Inferior parietal cortex (tissue), 1 donor: ENCODE measurements around the gene DONSON.
"Not testable (repeated sequence)": the region's sequence is repeated elsewhere in the genome, so short reads cannot be mapped to it uniquely, and the experiment has no call there.

ENCODE experiments used
- DNase-seq: peaks from one replicate; pipeline ENCODE4 v3.0.0-alpha.2; 2016; ENCODE audit errors: extremely low spot score

The DONSON gene, protein sequence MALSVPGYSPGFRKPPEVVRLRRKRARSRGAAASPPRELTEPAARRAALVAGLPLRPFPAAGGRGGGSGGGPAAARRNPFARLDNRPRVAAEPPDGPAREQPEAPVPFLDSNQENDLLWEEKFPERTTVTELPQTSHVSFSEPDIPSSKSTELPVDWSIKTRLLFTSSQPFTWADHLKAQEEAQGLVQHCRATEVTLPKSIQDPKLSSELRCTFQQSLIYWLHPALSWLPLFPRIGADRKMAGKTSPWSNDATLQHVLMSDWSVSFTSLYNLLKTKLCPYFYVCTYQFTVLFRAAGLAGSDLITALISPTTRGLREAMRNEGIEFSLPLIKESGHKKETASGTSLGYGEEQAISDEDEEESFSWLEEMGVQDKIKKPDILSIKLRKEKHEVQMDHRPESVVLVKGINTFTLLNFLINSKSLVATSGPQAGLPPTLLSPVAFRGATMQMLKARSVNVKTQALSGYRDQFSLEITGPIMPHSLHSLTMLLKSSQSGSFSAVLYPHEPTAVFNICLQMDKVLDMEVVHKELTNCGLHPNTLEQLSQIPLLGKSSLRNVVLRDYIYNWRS

DNA sequence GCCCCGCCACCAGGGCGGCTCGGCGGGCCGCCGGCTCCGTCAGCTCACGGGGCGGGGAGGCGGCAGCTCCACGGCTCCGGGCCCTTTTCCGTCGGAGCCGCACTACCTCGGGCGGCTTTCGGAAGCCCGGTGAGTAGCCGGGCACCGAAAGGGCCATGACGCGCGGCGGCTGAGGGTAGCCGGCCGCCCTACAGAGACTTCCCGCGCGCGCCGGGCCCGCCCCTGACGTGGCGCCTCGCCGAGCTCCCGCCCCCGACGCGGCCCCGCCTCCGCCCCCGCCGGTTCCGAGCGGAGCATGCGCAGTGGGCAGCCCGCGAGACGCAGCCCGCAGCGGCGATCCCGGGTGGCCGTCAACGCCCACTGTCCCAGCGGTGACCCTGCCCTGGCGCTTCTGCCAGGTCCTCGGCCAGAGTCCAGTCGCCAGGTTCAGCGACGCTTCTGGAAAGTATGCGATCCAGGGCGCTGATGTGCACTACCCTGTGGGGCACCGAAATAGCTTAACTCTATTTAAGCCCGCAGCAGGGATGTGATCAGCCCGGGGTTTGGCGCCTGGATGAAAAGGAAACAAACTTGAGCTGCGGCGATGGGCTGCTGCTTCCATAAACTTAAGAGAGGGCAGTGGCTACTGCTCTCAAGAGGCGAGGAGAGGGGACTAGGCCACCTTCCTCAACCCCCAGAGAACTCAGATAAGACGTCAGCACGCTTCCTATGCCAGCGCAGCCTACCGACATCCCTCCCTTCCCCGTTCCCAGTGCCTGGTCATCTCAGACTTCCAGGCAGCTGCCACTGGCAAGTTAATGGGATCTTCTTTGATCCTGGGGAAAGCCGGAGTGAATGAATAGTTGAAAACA is at the start of gene DONSON:
Gene DONSON (minus strand): TSS at position 200 of the 851 bp plus-strand sequence. CDS start 43 bp downstream, at position 157.
- DNase-seq: peak; percentile 86

DNA sequence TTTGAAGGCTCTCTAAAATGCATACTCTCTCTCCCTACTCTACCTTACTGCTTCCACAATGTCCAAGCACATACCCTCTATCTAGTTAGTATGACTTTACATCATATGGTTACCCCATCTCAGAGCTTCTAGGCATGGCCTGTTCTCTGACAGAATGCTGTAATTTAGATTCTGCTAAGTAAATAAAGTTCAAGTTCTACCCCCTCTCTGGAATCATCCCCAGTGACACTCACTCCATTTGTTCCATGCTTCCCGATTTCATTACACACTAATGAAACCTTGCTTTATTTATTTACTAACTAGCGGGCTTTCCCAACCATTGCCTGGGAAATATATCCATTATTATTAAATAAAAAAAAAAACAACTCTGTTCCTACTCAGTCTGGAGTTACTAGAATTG is 45.8 kb upstream of the DONSON start:
- no peak for DNase-seq

DNA sequence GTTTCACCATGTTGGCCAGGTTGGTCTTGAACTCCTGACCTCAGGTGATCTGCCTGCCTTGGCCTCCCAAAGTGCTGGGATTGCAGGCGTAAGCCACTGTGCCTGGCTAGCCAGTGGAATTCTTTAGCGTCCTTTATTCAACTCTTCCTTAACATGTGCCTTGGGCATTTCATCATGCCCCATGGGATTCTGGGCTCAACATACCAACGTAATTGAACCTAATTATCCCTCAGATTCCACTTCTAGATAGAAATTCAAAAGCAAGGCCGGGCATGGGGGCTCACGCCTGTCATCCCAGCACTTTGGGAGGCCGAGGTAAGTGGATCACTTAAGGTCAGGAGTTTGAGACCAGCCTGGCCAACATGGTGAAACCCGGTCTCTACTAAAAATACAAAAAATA is 37.7 kb upstream of the DONSON start:
- not testable (repeated sequence) for DNase-seq

DNA sequence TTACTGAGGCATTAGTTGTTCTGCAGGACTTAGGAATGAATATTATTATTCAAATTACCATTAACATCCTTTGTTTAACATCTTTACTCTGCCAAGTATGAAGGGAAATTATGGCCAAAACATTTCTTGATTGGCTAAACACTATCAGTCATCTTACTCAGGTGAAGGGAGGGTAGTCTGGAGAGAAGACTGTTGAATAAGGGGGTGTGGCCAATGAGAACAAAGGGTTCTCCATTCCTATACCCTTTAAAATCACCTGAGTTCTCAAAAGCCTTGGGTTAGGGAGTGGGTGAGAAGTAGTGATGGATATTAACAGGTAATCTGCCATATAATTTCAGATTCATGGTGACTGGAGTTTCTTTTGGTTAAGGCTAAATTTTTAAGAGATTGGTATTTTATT is 33.8 kb upstream of the DONSON start:
- no peak for DNase-seq

DNA sequence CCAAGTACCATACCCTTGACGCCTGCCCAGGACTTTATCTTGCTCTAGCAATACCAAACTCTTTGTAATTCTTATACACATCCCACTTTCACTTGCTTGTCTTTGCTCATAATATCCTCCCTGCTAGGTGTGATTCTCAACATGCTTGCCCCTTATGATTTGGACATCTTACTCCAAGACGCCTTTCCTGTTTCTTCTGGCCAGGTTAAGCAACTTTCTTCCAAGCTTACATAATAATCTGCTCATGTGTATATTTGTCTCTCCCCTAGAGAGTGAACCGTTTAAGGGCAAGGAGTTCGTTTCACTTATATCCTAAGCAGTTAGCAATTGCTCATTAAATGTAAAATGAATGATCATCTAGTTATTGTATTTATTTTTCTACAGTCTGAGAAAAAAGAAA is 31.2 kb upstream of the DONSON start:
- no peak for DNase-seq

DNA sequence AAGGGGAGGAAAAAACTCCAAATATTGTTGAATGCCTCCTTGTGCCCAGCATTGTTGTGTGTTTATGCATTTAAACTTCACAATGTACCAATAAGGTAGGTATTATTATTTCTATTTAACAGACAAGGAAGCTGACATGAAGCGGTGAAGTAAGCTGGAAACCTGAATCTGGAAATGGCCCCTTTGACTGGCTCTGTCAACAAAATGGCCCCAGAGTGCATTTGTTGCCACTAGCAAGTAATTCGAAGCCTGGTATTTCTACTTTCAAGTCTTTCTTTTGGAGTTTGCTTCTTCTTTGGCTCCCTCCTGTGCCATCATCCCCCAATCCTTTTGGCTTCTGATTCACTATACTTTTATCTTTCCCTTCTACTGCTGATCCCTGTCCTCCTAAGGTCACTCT is 29.9 kb upstream of the DONSON start:
- no peak for DNase-seq

DNA sequence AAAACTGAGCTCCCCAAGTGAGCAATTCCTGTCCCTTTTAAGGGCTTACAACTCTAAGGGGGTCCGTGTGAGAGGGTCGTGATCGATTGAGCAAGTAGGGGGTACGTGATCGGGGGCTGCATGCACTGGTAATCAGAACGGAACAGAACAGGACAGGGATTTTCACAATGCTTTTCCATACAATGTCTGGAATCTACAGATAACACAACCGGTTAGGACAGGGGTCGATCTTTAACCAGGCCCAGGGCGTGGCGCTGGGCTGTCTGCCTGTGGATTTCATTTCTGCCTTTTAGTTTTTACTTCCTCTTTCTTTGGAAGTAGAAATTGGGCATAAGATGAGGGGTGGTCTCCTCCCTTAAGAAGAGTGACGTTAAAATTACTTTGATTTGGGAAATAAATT is 29.1 kb upstream of the DONSON start:
- not testable (repeated sequence) for DNase-seq

DNA sequence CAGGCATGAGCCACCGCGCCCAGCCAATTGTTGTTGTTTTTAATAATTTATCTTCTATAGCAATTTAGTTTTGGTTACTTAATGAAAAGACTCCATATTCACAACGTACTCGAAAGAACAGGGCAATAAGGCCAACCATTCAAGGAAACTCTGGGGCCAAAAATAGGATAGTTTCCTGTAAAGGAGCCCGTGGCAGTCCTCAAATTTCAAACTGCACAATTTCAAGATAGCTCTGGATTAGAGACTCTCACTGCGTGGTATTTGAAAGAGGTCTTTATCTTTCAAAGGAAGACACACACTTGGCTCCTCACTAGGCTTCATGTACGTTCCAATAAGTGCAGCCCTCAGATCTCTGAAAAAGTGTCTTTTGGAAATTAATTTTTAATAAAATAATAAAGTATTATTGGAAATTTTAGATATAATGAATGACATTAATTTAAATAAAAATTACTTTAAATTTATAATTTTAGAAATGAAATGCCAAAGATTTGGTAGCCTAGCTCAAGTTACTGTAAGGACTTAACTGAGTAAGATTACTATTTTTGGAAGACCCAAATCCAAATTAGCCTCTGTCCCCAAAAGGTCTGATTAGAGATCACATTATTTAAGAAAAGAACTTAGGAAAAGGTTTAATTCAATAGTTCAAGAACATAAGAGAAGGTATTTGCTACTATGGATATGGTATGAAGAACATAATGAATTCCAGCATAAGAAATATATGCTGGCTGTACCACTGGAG is 22.7 kb upstream of the DONSON start:
- DNase-seq: no peak

DNA sequence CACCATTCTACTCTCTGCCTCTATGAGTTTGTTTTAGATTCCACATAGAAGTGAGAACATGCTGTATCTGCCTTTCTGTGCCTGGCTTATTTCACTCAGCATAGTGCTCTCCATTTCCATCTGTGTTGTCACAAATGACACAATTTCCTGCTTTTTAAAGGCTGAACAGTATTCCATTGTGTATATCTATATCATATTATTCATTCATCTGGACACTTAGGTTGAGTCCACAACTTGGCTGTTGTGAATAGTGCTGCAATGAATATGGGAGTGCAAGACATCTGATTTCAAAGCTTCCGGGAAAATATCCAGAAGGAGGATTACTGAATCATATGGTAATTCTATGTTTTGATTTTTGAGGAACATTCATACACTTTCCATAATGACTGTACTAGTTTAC is 20.1 kb upstream of the DONSON start:
- DNase-seq: no peak

DNA sequence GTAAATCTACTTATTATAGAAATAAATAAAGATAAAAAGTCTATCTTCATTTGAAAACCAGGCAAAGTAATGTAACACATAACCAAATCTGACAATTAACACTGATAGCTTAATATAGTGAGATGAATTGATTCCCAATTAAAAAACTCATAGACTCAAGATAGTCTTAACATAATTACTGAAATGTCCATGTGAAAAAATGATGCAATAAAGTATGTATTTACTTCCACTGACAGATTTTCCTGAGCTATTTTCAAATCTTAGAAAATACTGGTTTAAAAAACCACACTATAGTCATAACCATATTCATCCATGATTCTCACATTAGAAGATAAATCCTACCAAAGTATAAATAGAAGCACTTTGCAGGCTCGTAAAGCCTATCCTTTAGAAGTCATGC is 9.6 kb upstream of the DONSON start:
- DNase-seq: no peak

DNA sequence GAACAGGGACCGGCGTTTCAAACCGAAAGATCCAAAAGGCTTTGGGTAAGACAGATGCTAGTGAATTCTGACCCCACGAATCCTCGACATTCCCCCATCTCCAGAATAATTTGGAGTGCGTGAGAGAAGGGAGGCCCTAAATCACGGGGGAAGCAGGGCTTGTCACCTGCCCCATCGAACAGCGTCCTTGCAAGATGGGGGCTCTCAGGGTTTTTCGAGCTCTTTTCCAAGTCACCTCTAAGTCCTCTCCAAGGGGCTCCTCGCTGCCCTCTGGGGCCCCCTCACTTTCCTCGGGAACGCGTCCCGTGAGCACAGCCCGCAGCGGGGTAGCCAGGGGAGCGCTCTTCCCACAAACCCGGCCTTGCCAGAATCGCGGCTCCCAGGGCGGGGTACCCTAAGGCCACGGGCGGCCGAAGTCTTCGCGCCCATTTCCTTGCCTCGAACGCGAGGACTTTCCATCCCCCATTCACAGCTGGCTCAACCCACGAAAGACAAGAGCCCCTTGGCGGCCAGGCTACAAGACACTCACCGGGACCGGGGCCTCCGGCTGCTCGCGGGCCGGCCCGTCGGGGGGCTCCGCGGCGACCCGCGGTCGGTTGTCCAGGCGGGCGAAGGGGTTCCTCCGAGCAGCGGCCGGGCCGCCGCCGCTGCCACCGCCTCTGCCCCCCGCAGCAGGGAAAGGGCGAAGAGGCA is 546 bp downstream of the DONSON start:
- peak; percentile 21 for DNase-seq

DNA sequence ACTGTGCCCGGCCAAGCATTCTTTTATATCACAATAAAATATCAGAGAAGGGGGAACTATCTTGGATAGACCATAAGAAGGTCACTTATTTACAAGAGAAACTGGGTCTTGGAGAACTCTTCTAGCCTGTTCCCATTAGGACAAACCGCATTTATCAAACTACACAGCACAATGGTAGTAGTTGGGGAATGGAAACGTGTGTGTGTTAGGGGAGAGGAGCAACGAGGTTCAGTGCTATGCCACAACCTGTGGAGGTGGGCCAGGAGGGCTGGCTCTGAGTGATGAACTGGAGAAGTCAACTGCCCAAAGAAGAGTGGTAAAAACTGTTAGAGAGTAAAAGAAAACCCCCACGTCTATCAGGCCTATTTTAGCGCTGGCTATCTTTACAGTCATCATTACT is 1.6 kb downstream of the DONSON start:
- DNase-seq: no peak

DNA sequence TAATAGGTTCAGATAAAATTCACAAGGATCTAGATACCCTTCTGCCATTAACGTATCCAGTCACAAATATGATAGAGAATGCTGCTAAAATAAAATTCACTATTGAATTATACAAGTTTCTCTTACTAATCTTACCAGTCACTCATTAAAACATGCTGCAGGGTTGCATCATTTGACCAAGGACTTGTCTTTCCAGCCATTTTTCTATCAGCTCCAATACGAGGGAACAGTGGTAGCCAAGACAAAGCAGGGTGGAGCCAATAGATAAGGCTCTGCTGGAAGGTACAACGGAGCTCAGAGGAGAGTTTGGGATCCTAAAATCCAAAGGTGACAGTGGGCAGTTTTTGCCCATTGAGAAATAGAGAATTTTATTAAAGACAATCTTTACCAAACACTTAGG is 4.0 kb downstream of the DONSON start:
- DNase-seq: no peak

DNA sequence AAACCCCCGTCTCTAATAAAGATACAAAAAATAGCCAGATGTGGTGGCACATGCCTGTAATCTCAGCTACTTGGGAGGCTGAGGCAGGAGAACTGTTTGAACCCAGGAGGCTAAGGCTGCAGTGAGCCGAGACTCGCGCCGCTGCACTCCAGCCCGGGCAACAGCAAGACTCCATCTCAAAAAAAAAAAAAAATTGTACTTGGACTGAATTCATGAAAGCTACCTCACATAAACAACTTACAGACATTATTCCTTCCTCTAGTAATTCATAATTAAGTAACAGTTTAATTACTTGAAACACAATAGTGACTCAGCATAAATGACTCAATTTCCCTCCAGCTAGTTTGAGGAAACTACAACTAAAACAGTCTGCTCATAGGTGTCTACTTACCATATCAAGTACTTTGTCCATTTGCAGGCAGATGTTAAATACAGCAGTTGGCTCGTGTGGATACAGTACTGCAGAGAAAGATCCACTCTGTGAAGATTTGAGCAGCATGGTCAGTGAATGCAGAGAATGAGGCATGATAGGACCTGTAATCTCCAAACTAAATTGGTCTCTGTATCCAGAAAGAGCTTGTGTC is 9.4 kb downstream of the DONSON start:
- DNase-seq: no peak

DNA sequence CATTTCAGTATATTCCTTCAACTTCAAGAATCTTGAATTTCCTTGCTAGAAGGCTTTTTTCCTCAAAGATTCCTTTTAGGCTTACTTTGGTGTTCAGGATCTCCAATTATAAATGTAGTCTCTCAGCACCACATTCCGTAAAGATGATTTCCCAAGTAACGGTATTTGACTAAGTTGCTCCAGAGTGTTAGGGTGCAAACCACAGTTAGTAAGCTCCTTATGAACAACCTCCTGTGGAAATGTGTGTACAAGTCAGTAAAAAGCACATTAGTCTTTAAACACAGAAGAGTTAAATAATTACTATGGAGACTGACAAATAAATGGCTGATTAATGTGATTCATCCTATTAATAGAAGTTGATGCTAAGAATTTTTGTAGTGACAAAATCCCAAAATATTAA is 10.3 kb downstream of the DONSON start:
- DNase-seq: no peak

DNA sequence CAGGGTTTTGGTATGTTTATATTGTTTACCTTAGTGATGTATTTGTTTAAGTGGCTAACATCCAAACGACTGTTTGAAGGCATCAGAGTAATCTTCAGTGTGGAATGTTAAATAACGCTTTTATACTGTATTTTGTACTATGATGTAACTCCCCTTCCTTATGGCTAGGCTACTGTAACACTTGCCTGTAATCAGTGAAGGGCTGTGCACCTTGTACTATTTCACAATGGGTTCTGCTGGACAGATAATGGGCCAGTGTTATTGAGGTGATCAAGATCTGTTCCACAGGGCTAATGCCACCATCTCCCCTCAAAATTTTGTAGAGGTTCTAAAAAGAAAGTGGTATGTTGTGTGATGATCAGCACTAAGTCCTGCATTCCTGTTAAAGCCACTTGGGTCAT is 11.7 kb downstream of the DONSON start:
- not testable (repeated sequence) for DNase-seq

DNA sequence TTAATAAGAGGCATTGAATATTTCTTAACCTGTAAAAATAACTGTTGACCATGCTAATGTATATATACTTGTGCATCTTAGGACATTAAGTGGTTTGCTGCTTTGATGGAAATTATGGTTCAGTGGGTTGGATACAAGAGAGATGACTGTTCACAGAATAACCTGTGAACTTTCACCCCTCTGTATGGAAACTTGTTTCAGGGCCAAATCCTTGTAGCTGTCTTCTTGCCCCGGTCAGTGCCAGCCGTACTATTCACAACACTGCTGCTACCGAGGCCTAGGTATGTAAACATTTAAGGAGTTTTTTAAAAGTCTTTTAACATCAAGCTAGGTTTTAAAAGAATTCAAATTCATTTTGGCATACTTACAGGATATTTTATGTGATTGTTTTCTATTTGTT is 16.1 kb downstream of the DONSON start:
- no peak for DNase-seq

DNA sequence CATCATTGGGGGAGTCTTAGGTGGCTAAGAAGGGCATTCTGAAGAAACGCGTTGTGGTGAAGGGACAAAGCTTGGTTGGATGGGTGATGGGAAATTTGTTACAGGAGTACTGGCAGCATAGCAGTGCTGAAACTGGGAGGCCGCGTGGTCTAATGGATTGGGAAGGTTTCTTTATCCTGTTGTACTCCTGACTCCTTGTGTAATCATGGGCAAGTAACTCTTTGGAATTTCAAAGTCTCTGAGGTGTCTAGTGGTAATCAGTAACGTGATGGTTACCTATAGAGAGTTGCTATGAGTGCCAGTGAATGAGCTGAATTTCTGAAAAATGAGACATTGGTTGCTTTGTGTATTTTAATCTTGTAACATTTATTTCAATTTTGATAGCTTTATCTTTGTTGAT is 18.5 kb downstream of the DONSON start:
- no peak for DNase-seq

DNA sequence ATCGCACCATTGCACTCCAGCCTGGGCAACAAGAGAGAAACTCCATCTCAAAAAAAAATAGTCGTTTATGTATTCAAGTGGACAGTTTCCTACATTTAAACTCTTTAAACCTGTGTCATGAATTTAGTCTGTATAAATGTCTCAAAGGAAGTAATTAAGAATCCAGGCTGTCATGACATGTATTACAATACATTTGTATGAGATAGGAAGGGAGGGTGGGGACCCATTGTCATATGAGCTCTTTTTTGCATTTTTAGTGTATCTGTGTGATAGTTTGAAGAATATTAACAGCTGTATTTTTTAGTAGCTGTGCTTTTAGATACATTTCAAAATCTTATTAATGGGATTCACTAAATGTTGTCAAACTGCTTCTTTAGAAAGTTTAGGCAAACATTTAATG is 20.0 kb downstream of the DONSON start:
- no peak for DNase-seq

DNA sequence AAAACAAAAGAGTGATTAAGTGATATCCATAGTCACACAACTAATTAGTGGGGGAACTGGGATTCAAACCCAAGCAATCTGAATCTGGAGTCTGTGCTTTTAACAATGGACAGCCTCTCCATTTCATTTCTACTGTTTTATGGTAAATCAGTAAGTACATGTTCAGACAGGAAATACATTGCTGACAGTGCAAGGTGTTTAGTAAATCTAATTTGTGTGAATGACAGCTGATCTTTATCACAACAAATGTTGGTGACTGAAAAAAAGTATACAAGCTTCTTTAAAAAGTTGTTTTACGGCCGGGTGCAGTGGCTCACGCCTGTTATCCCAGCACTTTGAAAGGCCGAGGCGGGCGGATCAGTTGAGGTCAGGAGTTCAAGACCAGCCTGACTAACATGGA is 20.6 kb downstream of the DONSON start:
- no peak for DNase-seq

DNA sequence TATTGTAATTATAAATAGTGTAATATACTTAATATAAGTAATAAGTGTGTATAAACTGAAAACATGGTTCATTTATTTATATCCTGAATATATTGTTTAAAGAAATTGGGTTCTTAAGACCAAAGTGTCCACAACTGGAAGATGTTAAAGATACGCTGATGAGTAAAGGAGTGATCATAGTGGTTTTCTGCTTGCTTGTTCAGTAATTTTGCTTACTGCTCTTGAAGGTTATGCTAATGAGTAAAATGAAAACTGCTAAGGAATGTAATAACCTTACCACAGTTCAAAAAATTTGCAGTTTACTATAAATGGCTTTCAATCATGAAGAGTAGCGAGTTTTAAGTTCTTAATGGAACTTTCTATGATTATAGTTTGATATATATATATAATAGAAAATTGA is 22.0 kb downstream of the DONSON start:
- no peak for DNase-seq
